Measurements from ENCODE around the gene AURKAIP1. TPM values are rescaled to one million over a fixed set of nuclear protein-coding genes. Genes with fewer than 3 reads are reported as not detected.

AURKAIP1 gene
- total RNA-seq, 4 donors from 2014 or later, result 92.7 to 134 (median 123) TPM

GRCh38 chr1:1359664-1360468 lies 15.1 kb downstream of the AURKAIP1 start:
- Histone ChIP-seq H3K4me1 (peaks cover 31 to 75% (median 37%) of the 10 kb centered on the region in 3 donors), H3K27ac (peak overlapping the region; percentile 65 to 92 (median 85)), H3K36me3 (no peaks in the 10 kb centered on the region), H3K9me3 (no peaks in the 10 kb centered on the region), H3K4me3 (peak overlapping the region in 1 of 4 donors; percentile 12), H3K27me3 (peaks cover 0 to 68% (median 4%) of the 10 kb centered on the region in 4 donors)
- WGBS, 2 donors, result 30 to 43% methylated on average over 6 to 7 of the region's 28 CpGs
- intact Hi-C loops (cut with DNase I), result no loop called here
- DNase-seq, result no peak
- TF ChIP-seq POLR2A (IDR thresholded peaks at IDR 0.05) (no peak), CTCF (IDR thresholded peaks at IDR 0.05) (no peak)

GRCh38 chr1:1359308-1359663 lies 15.7 kb downstream of the AURKAIP1 start:
- no peak for DNase-seq

GRCh38 chr1:1358433-1359271 lies 16.4 kb downstream of the AURKAIP1 start, which contains the start of gene MXRA8:
Gene MXRA8 (minus strand): TSS chr1:1358555. CDS start chr1:1358504, 51 bp downstream.
- Histone ChIP-seq H3K4me3 (peak within 1 kb of the TSS; percentile 16 to 61 (median 46)), H3K36me3 (peaks cover 0 to 3% (median 0%) of the 10 kb centered on the region in 3 donors), H3K4me1 (peaks cover 42 to 87% (median 44%) of the 10 kb centered on the region in 3 donors), H3K9me3 (no peaks in the 10 kb centered on the region), H3K27me3 (peaks cover 0 to 80% (median 9%) of the 10 kb centered on the region in 4 donors), H3K27ac (peak within 1 kb of the TSS; percentile 65 to 92 (median 85))
- intact Hi-C loops (cut with DNase I), result no loop called here
- no peak for TF ChIP-seq CTCF (IDR thresholded peaks at IDR 0.05)
- TF ChIP-seq POLR2A (IDR thresholded peaks at IDR 0.05), result peak in 1 of 4 donors; percentile 35
- WGBS, 2 donors, result 0% methylated on average over 2 of the region's 29 CpGs; no CpG with 5 or more reads in 1 of the 2 donors
- DNase-seq, result no peak

More at GRCh38 chr1:1359308-1359663, 15.7 kb downstream of the AURKAIP1 start:
- Histone ChIP-seq H3K27ac (peak overlapping the region; percentile 65 to 92 (median 85)), H3K27me3 (peaks cover 0 to 73% (median 6%) of the 10 kb centered on the region in 4 donors), H3K9me3 (no peaks in the 10 kb centered on the region), H3K36me3 (peaks cover 0 to 3% (median 0%) of the 10 kb centered on the region in 3 donors), H3K4me3 (peak overlapping the region in 1 of 4 donors; percentile 61), H3K4me1 (peaks cover 35 to 81% (median 37%) of the 10 kb centered on the region in 3 donors)
- 80% methylated on average over 1 to 2 of the region's 6 CpGs for WGBS, 2 donors
- intact Hi-C loops (cut with DNase I), result no loop called here
- TF ChIP-seq POLR2A (IDR thresholded peaks at IDR 0.05) (no peak), CTCF (IDR thresholded peaks at IDR 0.05) (no peak)

- H3K4me1 ChIP-seq, result peaks cover 47 to 94% (median 51%) of the 10 kb centered on the region in 3 donors
- peak overlapping the region; percentile 65 to 92 (median 85) for H3K27ac ChIP-seq
- H3K27me3 ChIP-seq, result peaks cover 0 to 87% (median 12%) of the 10 kb centered on the region in 4 donors
- DNase-seq, result no peak
- peaks cover 0 to 10% (median 0%) of the 10 kb centered on the region in 3 donors for H3K36me3 ChIP-seq
- 6 to 20% methylated on average over 8 to 12 of the region's 18 CpGs for WGBS, 2 donors
- intact Hi-C loops (cut with DNase I), result no loop called here
- H3K9me3 ChIP-seq, result no peaks in the 10 kb centered on the region
- no peak for TF ChIP-seq CTCF (IDR thresholded peaks at IDR 0.05)
- TF ChIP-seq POLR2A (IDR thresholded peaks at IDR 0.05), result no peak
- H3K4me3 ChIP-seq, result peak overlapping the region; percentile 16 to 61 (median 46)
Observed at GRCh38 chr1:1357871-1358432, 17.1 kb downstream of the AURKAIP1 start.

Data from esophagus squamous epithelium (tissue), 5 donors.